Measurements from ENCODE around the gene SLC19A1. TPM values are rescaled to one million over a fixed set of nuclear protein-coding genes. Genes with fewer than 3 reads are reported as not detected.

SLC19A1 gene
- polyA plus RNA-seq, 1 of the 3 experiments (the other 2 are of a cell fraction) = 15.0 TPM

- CTCF ChIA-PET = interaction anchor here (1.0 to 2.2 kb wide), 5 partner anchors 17 to 167 kb away, joined by 3 to 5 read pairs (median 4); no protein-coding TSS in a partner anchor
Observed at GRCh38 chr21:45456584-45457160, 85.6 kb downstream of the SLC19A1 start.

More at GRCh38 chr21:45456584-45457160, 85.6 kb downstream of the SLC19A1 start:
- H4K20me1 ChIP-seq (ENCODE audit: insufficient read depth) = peaks cover 66% of the 10 kb centered on the region
- no peak for TF ChIP-seq RAD21 (IDR thresholded peaks at IDR 0.05; ENCODE audit: low read length)
- TF ChIP-seq FOSL2 (IDR thresholded peaks at IDR 0.05; ENCODE audit: borderline replicate concordance, low read depth) = no peak
- TF ChIP-seq JUND (IDR thresholded peaks at IDR 0.05) = no peak
- TF ChIP-seq CTCF (IDR thresholded peaks at IDR 0.05) = no peak
- TF ChIP-seq IRF3 (IDR thresholded peaks at IDR 0.05; ENCODE audit: low read depth, low read length) = no peak
- no peak for TF ChIP-seq CHD2 (IDR thresholded peaks at IDR 0.05; ENCODE audit: low read length, partially characterized antibody)
- TF ChIP-seq MEF2A (IDR thresholded peaks at IDR 0.05; ENCODE audit: borderline replicate concordance, low read depth) = no peak
- TF ChIP-seq YY1 (IDR thresholded peaks at IDR 0.05; ENCODE audit: low read depth) = no peak
- TF ChIP-seq POLR2AphosphoS5 (IDR thresholded peaks at IDR 0.05; ENCODE audit: low read depth, low read length) = no peak
- no peak for TF ChIP-seq USF2 (IDR thresholded peaks at IDR 0.05; ENCODE audit: borderline replicate concordance, low read depth, low read length)
- no peak for TF ChIP-seq RCOR1 (IDR thresholded peaks at IDR 0.05; ENCODE audit: low read length)
- no peak for TF ChIP-seq SMC3 (IDR thresholded peaks at IDR 0.05; ENCODE audit: low read depth, low read length)
- peaks cover 15% of the 10 kb centered on the region for H3F3A ChIP-seq (replicated peaks; ENCODE audit: insufficient read depth)
- H3K79me2 ChIP-seq (ENCODE audit: insufficient read depth) = peaks cover 64% of the 10 kb centered on the region
- peaks cover 0 to 13% of the 10 kb centered on the region in 2 experiments; a peak in 1 of 4 replicates for H3K4me1 ChIP-seq (ENCODE audit: control insufficient read depth in 1 of 2, insufficient read depth in 2 of 2, low read depth in 1 of 2, low read length in 1 of 2)
- no peak overlapping the region for H3K27ac ChIP-seq (ENCODE audit: low read depth in 2 of 2, low read length in 1 of 2)
- no peaks in the 10 kb centered on the region for H3K27me3 ChIP-seq (ENCODE audit: insufficient read depth)
- H3K36me3 ChIP-seq (replicated peaks in 1 of 2; ENCODE audit: control insufficient read depth in 1 of 2, insufficient read depth in 2 of 2, low read length in 1 of 2) = peaks cover 0 to 5% of the 10 kb centered on the region in 2 experiments
- no peak overlapping the region for H2AFZ ChIP-seq (ENCODE audit: low read depth)
- no peak overlapping the region for H3K4me3 ChIP-seq (ENCODE audit: low read depth in 2 of 2, low read length in 1 of 2)
- H3K9ac ChIP-seq = no peak overlapping the region
- no peak for DNase-seq
- WGBS (ENCODE audit: low lambda C conversion rate) = 94% methylated on average over 10 of the region's 38 CpGs
- POLR2A ChIA-PET = no interaction called here
- H3K9me3 ChIP-seq = no peaks in the 10 kb centered on the region
- H3K4me2 ChIP-seq = no peak overlapping the region
- H3K9me2 ChIP-seq = no peaks in the 10 kb centered on the region

Data from SK-N-SH (cell line).